AG04450 (cell line): Measurements from ENCODE around the gene RGS16. TPM values are rescaled to one million over a fixed set of nuclear protein-coding genes. Genes with fewer than 3 reads are reported as not detected.

Experiments used
- CTCF ChIA-PET: fragments of 300-600, 350-600 bp; formaldehyde crosslinking; extraction: SDS; loops from one replicate; lab custom pipeline; 2022; ENCODE audit warnings: antibody characterized with exemption, inconsistent platforms; lab: Charles Lee
- POLR2A ChIA-PET: fragments of 350-600 bp; formaldehyde crosslinking; extraction: SDS; loops from one replicate; lab custom pipeline; 2021; ENCODE audit warnings: antibody characterized with exemption, inconsistent platforms; lab: Yijun Ruan, JAX
- DNase-seq: peaks from one replicate; pipeline ENCODE4 v3.0.0-alpha.2; 2011; ENCODE audit warnings: low read depth, low spot score
- H3K27ac ChIP-seq: one replicate; pipeline ENCODE4 v1.5.1; 2012; ENCODE audit warnings: low read depth, low read length, control low read depth
- H3K27me3 ChIP-seq: one replicate; pipeline ENCODE4 v1.6.0; 2012; ENCODE audit warnings: low read length; ENCODE audit not compliant: control insufficient read depth, insufficient read depth
- H3K4me3 ChIP-seq: 2 replicates; pipeline ENCODE4 v1.5.1; 2011; ENCODE audit warnings: mild to moderate bottlenecking, low read depth, low read length, control low read depth
- H3K9me3 ChIP-seq: 2 replicates; pipeline ENCODE4 v1.5.1; 2012; ENCODE audit warnings: low read length; ENCODE audit not compliant: control insufficient read depth, insufficient read depth
- CTCF ChIP-seq: IDR thresholded peaks from 2 replicates; pipeline ENCODE4 v1.5.1; 2011; ENCODE audit warnings: low read depth, low read length, control low read depth, inconsistent platforms
- polyA plus RNA-seq: library from polyadenylated mRNA; depleted of rRNA; stranded (reverse); fragments of >200 nt; gene quantifications from 2 replicates; pipeline ENCODE4 v1.2.3, GENCODE V29; 2011

RGS16 gene
- polyA plus RNA-seq, 1 experiment: 0.10 TPM

GRCh38 chr1:182589931-182590330, 14.3 kb downstream of the RGS16 start:
- H3K4me3 ChIP-seq: no peak overlapping the region
- no peak for TF ChIP-seq CTCF
- DNase-seq: no peak
- peaks cover 10% of the 10 kb centered on the region for H3K27me3 ChIP-seq
- POLR2A ChIA-PET: no interaction called here
- H3K9me3 ChIP-seq: no peaks in the 10 kb centered on the region
- H3K27ac ChIP-seq: peak overlapping the region; percentile 11
- CTCF ChIA-PET: interaction anchor here (2.7 to 5.2 kb wide), 3 partner anchors 11 to 196 kb away, joined by 11 to 43 read pairs (median 17); no protein-coding TSS in a partner anchor

- Histone ChIP-seq H3K27me3 (peaks cover 10% of the 10 kb centered on the region), H3K27ac (peak overlapping the region; percentile 11), H3K9me3 (no peaks in the 10 kb centered on the region), H3K4me3 (peak overlapping the region; percentile 77; the same call in 1 of the 2 replicates)
- POLR2A ChIA-PET: no interaction called here
- CTCF ChIA-PET: interaction anchor here (2.7 to 5.2 kb wide), 3 partner anchors 12 to 196 kb away, joined by 11 to 43 read pairs (median 17); no protein-coding TSS in a partner anchor
- DNase-seq: no peak
- no peak for TF ChIP-seq CTCF
Observed at GRCh38 chr1:182589520-182589919, 14.7 kb downstream of the RGS16 start.

- POLR2A ChIA-PET: no interaction called here
- peak within 1 kb of the TSS; percentile 91 for H3K27ac ChIP-seq
Observed at GRCh38 chr1:182588500-182589396, 15.4 kb downstream of the RGS16 start, which contains the start of gene RNASEL. TSS of gene RNASEL (minus strand) at chr1:182589256. CDS start at chr1:182586806, 2,450 bp downstream.

GRCh38 chr1:182587666-182588499, 16.3 kb downstream of the RGS16 start:
- CTCF ChIA-PET: interaction anchor here (0.9 to 5.2 kb wide), 6 partner anchors 9 to 444 kb away, joined by 3 to 43 read pairs (median 5); no protein-coding TSS in a partner anchor
- POLR2A ChIA-PET: no interaction called here
- DNase-seq: no peak
- TF ChIP-seq CTCF: no peak
- Histone ChIP-seq H3K27me3 (peaks cover 5% of the 10 kb centered on the region), H3K27ac (no peak overlapping the region), H3K4me3 (peak overlapping the region; percentile 77), H3K9me3 (no peaks in the 10 kb centered on the region)

More at GRCh38 chr1:182588500-182589396, 15.4 kb downstream of the RGS16 start, which contains the start of gene RNASEL:
- CTCF ChIA-PET: interaction anchor here (0.6 to 5.2 kb wide), 7 partner anchors 9 to 505 kb away, joined by 3 to 43 read pairs (median 7); no protein-coding TSS in a partner anchor
- no peak for TF ChIP-seq CTCF
- Histone ChIP-seq H3K27me3 (peaks cover 9% of the 10 kb centered on the region), H3K4me3 (peak within 1 kb of the TSS; percentile 77), H3K9me3 (no peaks in the 10 kb centered on the region)
- peak; percentile 6 for DNase-seq
